ENCODE data around the gene MCCD1. TPM values are rescaled to one million over a fixed set of nuclear protein-coding genes. Genes with fewer than 3 reads are reported as not detected.
A peak's percentile ranks its signal among the peaks of the same experiment; 100 is the strongest.

Gene MCCD1
- total RNA-seq, 1 donor from 2014 or later, result not detected

DNA sequence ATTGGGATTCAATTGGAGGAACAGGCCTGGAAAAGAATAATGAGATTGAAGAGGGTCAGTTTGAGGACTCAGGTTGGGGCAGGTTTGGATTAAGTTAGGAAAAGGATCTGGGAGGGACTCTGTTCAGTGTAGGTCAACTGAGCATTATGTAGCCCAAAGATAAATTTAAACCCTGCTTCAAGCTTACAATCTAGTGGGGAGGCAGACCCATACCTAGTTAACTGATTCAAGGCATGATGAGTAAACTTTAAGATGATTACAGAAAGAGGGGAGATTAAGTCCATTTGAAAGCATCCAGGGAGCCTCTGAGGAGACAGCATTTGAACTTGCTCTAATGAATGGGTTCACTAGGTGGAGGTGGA lies 31.9 kb downstream of the MCCD1 start:
- peak overlapping the region; percentile 94 for H3K27ac Mint-ChIP-seq
- no peaks in the 10 kb centered on the region for H3K9me3 Mint-ChIP-seq
- H3K36me3 Mint-ChIP-seq (ENCODE audit: low read depth), result peaks cover 31% of the 10 kb centered on the region
- H3K27me3 Mint-ChIP-seq, result no peaks in the 10 kb centered on the region
- intact Hi-C loops (cut with micrococcal nuclease), result loop anchor here (1.0 to 10.0 kb wide), 5 partner anchors 8 to 1064 kb away; partner anchors contain the start of genes LTA and PPP1R18
- H3K4me3 Mint-ChIP-seq, result peak overlapping the region; percentile 83
- TF ChIP-seq, protein P1, sequence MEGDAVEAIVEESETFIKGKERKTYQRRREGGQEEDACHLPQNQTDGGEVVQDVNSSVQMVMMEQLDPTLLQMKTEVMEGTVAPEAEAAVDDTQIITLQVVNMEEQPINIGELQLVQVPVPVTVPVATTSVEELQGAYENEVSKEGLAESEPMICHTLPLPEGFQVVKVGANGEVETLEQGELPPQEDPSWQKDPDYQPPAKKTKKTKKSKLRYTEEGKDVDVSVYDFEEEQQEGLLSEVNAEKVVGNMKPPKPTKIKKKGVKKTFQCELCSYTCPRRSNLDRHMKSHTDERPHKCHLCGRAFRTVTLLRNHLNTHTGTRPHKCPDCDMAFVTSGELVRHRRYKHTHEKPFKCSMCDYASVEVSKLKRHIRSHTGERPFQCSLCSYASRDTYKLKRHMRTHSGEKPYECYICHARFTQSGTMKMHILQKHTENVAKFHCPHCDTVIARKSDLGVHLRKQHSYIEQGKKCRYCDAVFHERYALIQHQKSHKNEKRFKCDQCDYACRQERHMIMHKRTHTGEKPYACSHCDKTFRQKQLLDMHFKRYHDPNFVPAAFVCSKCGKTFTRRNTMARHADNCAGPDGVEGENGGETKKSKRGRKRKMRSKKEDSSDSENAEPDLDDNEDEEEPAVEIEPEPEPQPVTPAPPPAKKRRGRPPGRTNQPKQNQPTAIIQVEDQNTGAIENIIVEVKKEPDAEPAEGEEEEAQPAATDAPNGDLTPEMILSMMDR (IDR thresholded peaks at IDR 0.05), result no peak
- peaks cover 95% of the 10 kb centered on the region for H3K4me1 Mint-ChIP-seq
- ChIA-PET CTCF (interaction anchor here (1.0 to 25.8 kb wide), 4 partner anchors 10 to 37 kb away, joined by 3 to 773 read pairs (median 316); partner anchors contain the start of genes LST1, LTA, LTB and NCR3), POLR2A (interaction anchor here (0.6 to 9.2 kb wide), 13 partner anchors 9 to 1467 kb away, joined by 4 to 580 read pairs (median 19); partner anchors contain the start of genes ATP6V1G2, BAG6, DDX39B and LST1)
- ATAC-seq (ENCODE audit: low read depth) (no peak), DNase-seq (no peak)

DNA sequence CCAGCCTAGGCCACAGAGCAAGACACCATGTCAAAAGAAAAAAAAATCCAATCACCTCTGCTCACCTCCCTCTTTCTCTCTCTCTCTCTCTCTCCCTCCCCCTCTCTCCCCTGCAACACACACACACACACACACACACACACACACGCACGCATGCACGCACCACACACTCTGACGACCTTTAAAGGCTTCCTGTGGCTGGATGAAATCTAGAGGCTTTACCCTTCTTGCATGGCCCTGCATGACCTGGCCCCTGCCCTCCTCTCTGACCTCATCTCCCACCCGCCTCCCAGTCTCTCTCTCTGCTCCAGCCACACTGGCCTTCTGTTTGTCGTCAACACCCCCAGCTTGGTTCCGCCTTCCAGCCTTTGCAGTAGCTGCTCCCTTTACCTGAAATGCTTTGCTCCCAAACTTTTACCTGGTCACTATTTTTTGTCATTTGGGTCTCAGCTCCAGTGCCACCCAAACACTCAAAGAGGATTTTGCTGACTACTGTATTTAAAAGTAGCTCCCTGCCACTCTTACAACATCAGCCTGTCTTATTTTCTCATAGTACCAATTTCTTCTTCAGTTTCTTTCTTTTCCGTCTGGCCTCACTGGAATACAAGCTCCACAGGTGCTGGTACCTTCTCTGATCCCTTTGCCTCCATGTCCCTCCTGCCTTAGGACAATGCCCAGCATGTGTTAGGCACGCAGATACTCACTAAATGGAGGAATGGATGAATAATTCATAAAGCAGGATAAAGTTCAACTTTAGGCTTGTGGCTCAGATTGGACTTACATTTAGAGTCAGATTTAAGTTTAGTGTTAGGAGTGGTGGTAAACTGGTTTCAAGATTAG lies 39.0 kb downstream of the MCCD1 start:
- no peak for ATAC-seq (ENCODE audit: low read depth)
- intact Hi-C loops (cut with micrococcal nuclease), result loop anchor here (1.0 to 10.0 kb wide), 4 partner anchors 7 to 1057 kb away; partner anchors contain the start of gene PPP1R18
- no peak for DNase-seq

GRCh38 chr6:31568537-31568961 lies 39.8 kb downstream of the MCCD1 start:
- peaks cover 24% of the 10 kb centered on the region for H3K36me3 Mint-ChIP-seq (ENCODE audit: low read depth)
- CTCF ChIA-PET, result interaction anchor here (2.0 to 25.7 kb wide), 5 partner anchors 9 to 30 kb away, joined by 8 to 611 read pairs (median 11); partner anchors contain the start of genes ATP6V1G2, DDX39B and NFKBIL1
- H3K4me1 Mint-ChIP-seq, result peaks cover 84% of the 10 kb centered on the region
- intact Hi-C loops (cut with micrococcal nuclease), result loop anchor here (1.0 to 10.0 kb wide), 4 partner anchors 8 to 1056 kb away; partner anchors contain the start of gene PPP1R18
- ATAC-seq (ENCODE audit: low read depth) (peak; percentile 71), DNase-seq (peak; percentile 39)
- no peaks in the 10 kb centered on the region for H3K9me3 Mint-ChIP-seq
- H3K27ac Mint-ChIP-seq, result peak overlapping the region; percentile 93
- no peaks in the 10 kb centered on the region for H3K27me3 Mint-ChIP-seq
- POLR2A ChIA-PET, result interaction anchor here (0.6 to 25.3 kb wide), 5 partner anchors 10 to 148 kb away, joined by 3 to 1155 read pairs (median 51); partner anchors contain the start of genes LST1, LTB, NCR3 and NFKBIL1
- TF ChIP-seq, protein P1 (IDR thresholded peaks at IDR 0.05), result no peak
- H3K4me3 Mint-ChIP-seq, result peak overlapping the region; percentile 45

More for the DNA sequence above, 39.0 kb downstream of the MCCD1 start:
- CTCF ChIA-PET, result interaction anchor here (2.0 to 25.7 kb wide), 4 partner anchors 9 to 30 kb away, joined by 8 to 611 read pairs (median 12); partner anchors contain the start of genes ATP6V1G2, DDX39B and NFKBIL1
- TF ChIP-seq, protein P1 (IDR thresholded peaks at IDR 0.05), result no peak
- Mint-ChIP-seq H3K4me1 (peaks cover 84% of the 10 kb centered on the region), H3K36me3 (ENCODE audit: low read depth) (peaks cover 22% of the 10 kb centered on the region), H3K9me3 (no peaks in the 10 kb centered on the region), H3K4me3 (peak overlapping the region; percentile 45), H3K27ac (peak overlapping the region; percentile 93), H3K27me3 (no peaks in the 10 kb centered on the region)
- POLR2A ChIA-PET, result interaction anchor here (0.6 to 25.3 kb wide), 5 partner anchors 10 to 106 kb away, joined by 3 to 1155 read pairs (median 51); partner anchors contain the start of genes LST1, LTB, NCR3 and NFKBIL1

DNA sequence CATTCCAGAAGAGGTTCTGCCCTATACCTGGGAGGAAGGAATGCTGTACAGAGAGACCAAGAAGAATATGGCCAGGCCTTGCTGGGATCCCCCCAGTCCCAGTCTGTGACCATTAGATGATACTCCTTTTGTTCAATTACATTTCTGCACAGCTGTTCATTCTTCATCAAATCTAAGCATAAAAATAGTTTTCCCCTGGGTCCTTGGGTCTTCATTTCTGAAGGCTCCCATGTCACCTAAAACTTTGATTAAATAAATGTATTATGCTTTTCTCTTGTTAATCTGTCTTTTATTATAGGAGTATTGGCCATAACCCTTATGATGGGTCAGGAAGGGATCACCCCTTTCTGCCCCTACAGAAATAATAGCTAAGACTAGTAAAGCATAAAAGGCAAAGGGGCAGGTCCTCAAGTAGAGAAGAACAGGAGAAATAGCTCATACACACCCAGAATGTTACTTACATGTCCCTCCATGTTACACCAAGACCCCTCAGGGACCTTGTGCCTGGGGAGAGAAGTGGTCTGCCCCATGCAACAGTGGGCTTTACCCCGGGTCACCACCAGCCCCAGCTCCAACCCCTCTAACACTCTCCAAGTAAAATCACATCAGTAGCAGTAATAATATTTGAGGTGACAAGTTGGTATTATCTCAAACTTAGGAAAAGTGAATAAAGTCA lies 41.2 kb downstream of the MCCD1 start:
- intact Hi-C loops (cut with micrococcal nuclease), result loop anchor here (10.0 kb wide), 2 partner anchors 885 to 1055 kb away; partner anchors contain the start of gene PPP1R18
- Mint-ChIP-seq H3K27ac (peak overlapping the region; percentile 93), H3K4me3 (peak overlapping the region; percentile 45), H3K9me3 (no peaks in the 10 kb centered on the region), H3K4me1 (peaks cover 87% of the 10 kb centered on the region), H3K36me3 (ENCODE audit: low read depth) (peaks cover 24% of the 10 kb centered on the region), H3K27me3 (no peaks in the 10 kb centered on the region)
- ATAC-seq (ENCODE audit: low read depth) (no peak), DNase-seq (no peak)
- TF ChIP-seq, protein P1 (IDR thresholded peaks at IDR 0.05), result no peak
- ChIA-PET CTCF (interaction anchor here (1.3 to 25.7 kb wide), 5 partner anchors 11 to 29 kb away, joined by 4 to 611 read pairs (median 10); partner anchors contain the start of genes ATP6V1G2, DDX39B and NFKBIL1), POLR2A (interaction anchor here (0.7 to 25.3 kb wide), 8 partner anchors 7 to 1068 kb away, joined by 3 to 1155 read pairs (median 8); partner anchors contain the start of genes DDX39B, LST1, LTB and NCR3)

Data from activated B cell treated with CpG ODN at 0.5 μM for 24 hours (primary cell).